GM23248 (cell line): ENCODE measurements around the gene INO80D.

ENCODE experiments used
- EZH2 ChIP-seq: fragments of 200-600 bp; sonication (generic); IDR thresholded peaks from 2 replicates; pipeline ENCODE4 v1.6.1; 2018; ENCODE audit warnings: antibody characterized with exemption, mild to moderate bottlenecking; ENCODE audit not compliant: insufficient read depth, poor library complexity, severe bottlenecking
- EZH2phosphoT487 ChIP-seq: fragments of 200-600 bp; sonication (generic); IDR thresholded peaks from 2 replicates; pipeline ENCODE4 v1.6.1; 2018; ENCODE audit warnings: antibody characterized with exemption, moderate library complexity, mild to moderate bottlenecking, low read depth; ENCODE audit not compliant: insufficient read depth

GRCh38 chr2:206054952-206055351 is 31.0 kb downstream of the INO80D start:
- TF ChIP-seq EZH2 (no peak), EZH2phosphoT487 (no peak)
